Measurements from ENCODE around the gene OLFM1.

Gene OLFM1

GRCh38 chr9:135116881-135117280, 29.4 kb downstream of the OLFM1 start:
- TF ChIP-seq CTCF (IDR thresholded peaks at IDR 0.05) = no peak
- Histone ChIP-seq H3K27me3 (peaks cover 0 to 1% of the 10 kb centered on the region in 2 donors), H3K4me1 (no peaks in the 10 kb centered on the region), H3K9me3 (no peaks in the 10 kb centered on the region), H3K4me3 (no peak overlapping the region), H3K27ac (no peak overlapping the region), H3K36me3 (peaks cover 0 to 8% (median 0%) of the 10 kb centered on the region in 3 donors)
- DNase-seq = no peak
- intact Hi-C loops (cut with DNase I; ENCODE audit: low total_unique reads) = no loop called here

GRCh38 chr9:135117281-135117680, 29.8 kb downstream of the OLFM1 start:
- H3K4me3 ChIP-seq = no peak overlapping the region
- no peaks in the 10 kb centered on the region for H3K9me3 ChIP-seq
- no peaks in the 10 kb centered on the region for H3K27me3 ChIP-seq
- no peak for TF ChIP-seq CTCF (IDR thresholded peaks at IDR 0.05)
- H3K27ac ChIP-seq = no peak overlapping the region
- H3K36me3 ChIP-seq = peaks cover 0 to 8% (median 0%) of the 10 kb centered on the region in 3 donors
- intact Hi-C loops (cut with DNase I; ENCODE audit: low total_unique reads) = no loop called here
- DNase-seq = no peak
- H3K4me1 ChIP-seq = no peaks in the 10 kb centered on the region

- H3K4me3 ChIP-seq = no peak overlapping the region
- no peaks in the 10 kb centered on the region for H3K4me1 ChIP-seq
- no peak overlapping the region for H3K27ac ChIP-seq
- no peaks in the 10 kb centered on the region for H3K9me3 ChIP-seq
- TF ChIP-seq CTCF (IDR thresholded peaks at IDR 0.05) = no peak
- intact Hi-C loops (cut with DNase I; ENCODE audit: low total_unique reads) = no loop called here
- H3K27me3 ChIP-seq = peaks cover 0 to 4% of the 10 kb centered on the region in 2 donors
- H3K36me3 ChIP-seq = peaks cover 0 to 8% (median 0%) of the 10 kb centered on the region in 3 donors
- DNase-seq = no peak
These were observed 32.1 kb downstream of the OLFM1 start for GRCh38 chr9:135119496-135120064.

GRCh38 chr9:135120249-135120648, 32.8 kb downstream of the OLFM1 start:
- intact Hi-C loops (cut with DNase I; ENCODE audit: low total_unique reads) = no loop called here
- H3K4me1 ChIP-seq = no peaks in the 10 kb centered on the region
- H3K4me3 ChIP-seq = no peak overlapping the region
- H3K36me3 ChIP-seq = peaks cover 0 to 8% (median 0%) of the 10 kb centered on the region in 3 donors
- TF ChIP-seq CTCF (IDR thresholded peaks at IDR 0.05) = no peak
- H3K27ac ChIP-seq = no peak overlapping the region
- no peak for DNase-seq
- peaks cover 0 to 4% of the 10 kb centered on the region in 2 donors for H3K27me3 ChIP-seq
- no peaks in the 10 kb centered on the region for H3K9me3 ChIP-seq

DNA sequence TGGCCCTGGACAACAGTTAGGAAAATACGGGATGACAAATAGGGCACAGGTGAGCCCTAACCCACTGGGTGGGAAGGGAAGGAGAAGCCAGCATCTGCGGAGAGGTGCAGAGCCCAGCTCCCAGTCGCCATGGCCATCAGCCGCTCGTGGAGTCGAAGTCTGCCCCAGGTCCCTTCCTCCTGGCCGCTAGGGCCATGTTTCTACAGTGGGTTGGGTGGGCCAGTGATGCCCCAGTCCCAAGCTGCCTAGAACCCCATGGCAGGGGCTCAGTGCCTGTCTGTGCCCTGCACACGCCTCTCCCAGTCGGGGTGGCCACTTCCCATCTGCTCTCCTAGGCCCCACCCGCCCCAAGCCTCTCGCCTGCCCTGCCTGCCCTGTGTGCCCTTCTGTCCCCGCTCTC, 34.8 kb downstream of the OLFM1 start:
- Histone ChIP-seq H3K27me3 (peaks cover 0 to 17% of the 10 kb centered on the region in 2 donors), H3K27ac (no peak overlapping the region), H3K4me3 (no peak overlapping the region), H3K36me3 (peaks cover 0 to 8% (median 0%) of the 10 kb centered on the region in 3 donors), H3K9me3 (no peaks in the 10 kb centered on the region), H3K4me1 (no peaks in the 10 kb centered on the region)
- TF ChIP-seq CTCF (IDR thresholded peaks at IDR 0.05) = no peak
- intact Hi-C loops (cut with DNase I; ENCODE audit: low total_unique reads) = no loop called here
- DNase-seq = no peak

Measured in tibial artery (tissue), 4 donors.